Memory B cell (primary cell): ENCODE data around the gene DNAAF5.

ENCODE experiments used
- ATAC-seq: fragments of 150-1000 bp; cut with Tn5 transposase; 2 replicates; pipeline ENCODE4 v1.10.0; 2021; ENCODE audit warnings: low read depth, mild to moderate bottlenecking, moderate library complexity
- DNase-seq, 2 donors: peaks; one replicate each; pipeline ENCODE4 v3.0.0; 2022; ENCODE audit warnings: low spot score in 2 of 2
- H3K27ac Mint-ChIP-seq: one replicate; pipeline ENCODE4 v1.8.0; 2022; ENCODE audit warnings: mild to moderate bottlenecking, moderate library complexity, mixed read lengths
- H3K27me3 Mint-ChIP-seq: one replicate; pipeline ENCODE4 v1.8.0; 2022; ENCODE audit warnings: mixed read lengths
- H3K36me3 Mint-ChIP-seq: one replicate; pipeline ENCODE4 v1.8.0; 2022; ENCODE audit warnings: mild to moderate bottlenecking, mixed read lengths
- H3K4me1 Mint-ChIP-seq: one replicate; pipeline ENCODE4 v1.8.0; 2022; ENCODE audit warnings: mixed read lengths
- H3K4me3 Mint-ChIP-seq: one replicate; pipeline ENCODE4 v1.8.0; 2022; ENCODE audit warnings: mild to moderate bottlenecking, moderate library complexity, mixed read lengths
- H3K9me3 Mint-ChIP-seq: one replicate; pipeline ENCODE4 v1.8.0; 2022; ENCODE audit warnings: mixed read lengths

DNAAF5 gene

GRCh38 chr7:831596-832166 lies 105.2 kb downstream of the DNAAF5 start:
- DNase-seq (no peak), ATAC-seq (peak; percentile 44)
- Mint-ChIP-seq H3K27me3 (no peaks in the 10 kb centered on the region), H3K9me3 (no peaks in the 10 kb centered on the region), H3K4me3 (peak overlapping the region; percentile 85), H3K36me3 (peaks cover 11% of the 10 kb centered on the region), H3K4me1 (peaks cover 32% of the 10 kb centered on the region), H3K27ac (peak overlapping the region; percentile 93)

GRCh38 chr7:832167-832967 lies 105.9 kb downstream of the DNAAF5 start, which contains the start of gene SUN1:
TSS of gene SUN1 (plus strand) at chr7:832476. CDS start at chr7:832525, 49 bp downstream.
- ATAC-seq (peak; percentile 65), DNase-seq (no peak)
- Mint-ChIP-seq H3K4me3 (peak within 1 kb of the TSS; percentile 85), H3K4me1 (peaks cover 33% of the 10 kb centered on the region), H3K27ac (peak within 1 kb of the TSS; percentile 93), H3K36me3 (peaks cover 14% of the 10 kb centered on the region), H3K9me3 (no peaks in the 10 kb centered on the region), H3K27me3 (no peaks in the 10 kb centered on the region)

- Mint-ChIP-seq H3K9me3 (no peaks in the 10 kb centered on the region), H3K27me3 (no peaks in the 10 kb centered on the region), H3K4me3 (peak overlapping the region; percentile 85), H3K27ac (peak overlapping the region; percentile 93), H3K36me3 (peaks cover 14% of the 10 kb centered on the region), H3K4me1 (peaks cover 33% of the 10 kb centered on the region)
- DNase-seq (no peak), ATAC-seq (no peak)
Observed at GRCh38 chr7:832968-833424, 106.5 kb downstream of the DNAAF5 start.

GRCh38 chr7:833601-834258 lies 107.2 kb downstream of the DNAAF5 start:
- H3K27me3 Mint-ChIP-seq: no peaks in the 10 kb centered on the region
- H3K27ac Mint-ChIP-seq: peak overlapping the region; percentile 45
- H3K4me1 Mint-ChIP-seq: peaks cover 33% of the 10 kb centered on the region
- no peaks in the 10 kb centered on the region for H3K9me3 Mint-ChIP-seq
- no peak for DNase-seq
- no peak overlapping the region for H3K4me3 Mint-ChIP-seq
- no peak for ATAC-seq
- H3K36me3 Mint-ChIP-seq: peaks cover 15% of the 10 kb centered on the region

GRCh38 chr7:834277-834676 lies 107.8 kb downstream of the DNAAF5 start:
- no peaks in the 10 kb centered on the region for H3K9me3 Mint-ChIP-seq

GRCh38 chr7:835021-835420 lies 108.5 kb downstream of the DNAAF5 start:
- Mint-ChIP-seq H3K4me1 (peaks cover 31% of the 10 kb centered on the region), H3K9me3 (no peaks in the 10 kb centered on the region), H3K27ac (peak overlapping the region; percentile 49)

More at GRCh38 chr7:834277-834676, 107.8 kb downstream of the DNAAF5 start:
- Mint-ChIP-seq H3K36me3 (peaks cover 18% of the 10 kb centered on the region), H3K4me3 (no peak overlapping the region), H3K4me1 (peaks cover 33% of the 10 kb centered on the region), H3K27me3 (no peaks in the 10 kb centered on the region), H3K27ac (no peak overlapping the region)
- no peak for ATAC-seq
- DNase-seq: no peak

GRCh38 chr7:835485-836401 lies 109.2 kb downstream of the DNAAF5 start:
- peak overlapping the region; percentile 49 for H3K27ac Mint-ChIP-seq
- H3K36me3 Mint-ChIP-seq: peaks cover 24% of the 10 kb centered on the region

More at GRCh38 chr7:835021-835420, 108.5 kb downstream of the DNAAF5 start:
- peaks cover 22% of the 10 kb centered on the region for H3K36me3 Mint-ChIP-seq
- ATAC-seq (no peak), DNase-seq (no peak)
- no peaks in the 10 kb centered on the region for H3K27me3 Mint-ChIP-seq
- no peak overlapping the region for H3K4me3 Mint-ChIP-seq

More at GRCh38 chr7:835485-836401, 109.2 kb downstream of the DNAAF5 start:
- Mint-ChIP-seq H3K27me3 (no peaks in the 10 kb centered on the region), H3K4me3 (peak overlapping the region; percentile 40), H3K9me3 (no peaks in the 10 kb centered on the region), H3K4me1 (peaks cover 24% of the 10 kb centered on the region)
- peak; percentile 61 for ATAC-seq
- peak in 1 of 2 donors; percentile 10 for DNase-seq
